Neutrophil (primary cell): ENCODE measurements around the gene GOLGA6D.
"Not testable (repeated sequence)": the region's sequence is repeated elsewhere in the genome, so short reads cannot be mapped to it uniquely, and the experiment has no call there.

ENCODE experiments used
- H3K27ac ChIP-seq: fragments of 200-600 bp; sonication (generic); 2 replicates; pipeline ENCODE4 v1.5.1; 2016; ENCODE audit warnings: mild to moderate bottlenecking, moderate library complexity
- H3K27me3 ChIP-seq: fragments of 200-600 bp; sonication (generic); 2 replicates; pipeline ENCODE4 v1.6.0; 2016; ENCODE audit warnings: mild to moderate bottlenecking
- H3K36me3 ChIP-seq: fragments of 200-600 bp; sonication (generic); 2 replicates; pipeline ENCODE4 v1.5.1; 2017
- H3K4me1 ChIP-seq, 2 experiments: fragments of 200-600 bp in 1 of 2; sonication (generic) in 1 of 2; 1 replicate in 1 of 2; 2 replicates in 1 of 2; pipeline versions ENCODE4 v1.5.1 to v1.6.1; 2013 to 2016; ENCODE audit warnings: low read depth in 1 of 2, low read length in 1 of 2, mild to moderate bottlenecking in 1 of 2, moderate library complexity in 1 of 2; ENCODE audit not compliant: control insufficient read depth in 1 of 2, insufficient read depth in 1 of 2
- H3K4me3 ChIP-seq, 2 experiments: fragments of 200-600 bp in 1 of 2; sonication (generic) in 1 of 2; 1 replicate in 1 of 2; 2 replicates in 1 of 2; pipeline ENCODE4 v1.5.1; 2013 to 2016; ENCODE audit warnings: low read depth in 1 of 2, low read length in 1 of 2, mild to moderate bottlenecking in 1 of 2, moderate library complexity in 1 of 2
- H3K9me3 ChIP-seq: fragments of 200-600 bp; sonication (generic); 2 replicates; pipeline ENCODE4 v1.5.1; 2016
- TF ChIP-seq, protein P1 (sequence below): fragments of 200-600 bp; sonication (generic); IDR thresholded peaks from 2 replicates; pipeline ENCODE4 v1.5.1; 2016; ENCODE audit warnings: antibody characterized with exemption

The GOLGA6D gene

DNA sequence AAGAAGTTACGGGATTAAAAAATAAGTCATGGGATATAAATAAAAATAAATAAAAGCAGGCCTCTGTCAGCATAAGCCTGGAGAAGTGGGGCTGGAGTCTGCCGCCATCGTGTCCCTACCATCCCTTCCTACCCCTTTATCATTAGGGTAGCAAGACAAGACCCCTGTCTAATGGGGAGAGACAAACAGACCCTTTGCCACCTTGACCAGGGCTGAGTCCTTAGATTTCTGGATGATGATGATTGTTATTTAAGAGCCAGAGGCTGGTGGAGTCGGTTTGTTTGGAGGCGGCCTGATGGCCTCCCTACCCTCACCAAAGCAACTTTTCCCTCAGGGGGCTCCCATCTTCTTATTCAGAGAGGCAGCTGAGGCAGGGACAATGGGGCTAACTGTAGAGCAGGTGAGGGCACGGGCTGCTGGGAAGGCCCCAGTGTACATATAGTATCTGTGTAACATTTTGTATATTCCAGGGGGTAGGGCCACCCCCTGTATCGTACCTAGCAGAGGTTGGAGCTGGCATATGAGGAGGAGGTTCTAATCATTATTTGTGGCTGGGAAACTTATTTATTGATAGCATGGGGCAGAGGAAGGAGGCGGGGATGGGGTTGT lies 8.8 kb upstream of the GOLGA6D start:
- H3K9me3 ChIP-seq, H3K27ac ChIP-seq, H3K4me3 ChIP-seq, H3K36me3 ChIP-seq, H3K27me3 ChIP-seq, H3K4me1 ChIP-seq: not testable (repeated sequence)

DNA sequence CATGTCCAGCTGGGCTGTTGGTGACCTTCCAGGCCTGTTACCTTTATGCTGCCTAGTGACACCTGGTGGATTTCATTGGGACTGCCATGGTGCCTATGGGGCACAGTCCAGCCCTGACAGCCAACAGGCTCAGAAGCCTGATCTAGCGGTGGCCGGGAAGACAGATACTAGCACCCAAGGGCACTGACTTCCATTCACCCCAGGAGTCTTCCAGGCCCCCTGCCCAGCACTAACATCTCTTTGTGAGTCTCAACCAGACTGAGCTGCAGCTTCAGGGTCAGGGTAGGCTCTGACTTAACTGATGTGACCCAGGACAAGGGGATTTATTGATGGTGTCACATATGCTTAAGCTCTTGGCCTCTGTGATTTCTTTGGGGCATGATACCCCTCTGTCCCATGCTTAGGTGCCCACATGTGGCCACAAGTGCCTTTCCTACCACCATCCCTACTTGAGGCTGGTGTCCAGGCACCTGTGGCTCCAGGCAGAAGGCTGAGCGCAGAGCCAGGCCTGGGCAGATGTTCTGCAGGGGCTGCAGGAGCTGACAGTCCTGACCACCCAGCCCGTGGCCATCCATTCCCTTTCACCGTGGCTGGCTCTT lies 8.0 kb upstream of the GOLGA6D start:
- not testable (repeated sequence) for H3K4me3 ChIP-seq, H3K4me1 ChIP-seq, H3K27me3 ChIP-seq, H3K36me3 ChIP-seq, H3K27ac ChIP-seq, H3K9me3 ChIP-seq
- TF ChIP-seq, protein P1, sequence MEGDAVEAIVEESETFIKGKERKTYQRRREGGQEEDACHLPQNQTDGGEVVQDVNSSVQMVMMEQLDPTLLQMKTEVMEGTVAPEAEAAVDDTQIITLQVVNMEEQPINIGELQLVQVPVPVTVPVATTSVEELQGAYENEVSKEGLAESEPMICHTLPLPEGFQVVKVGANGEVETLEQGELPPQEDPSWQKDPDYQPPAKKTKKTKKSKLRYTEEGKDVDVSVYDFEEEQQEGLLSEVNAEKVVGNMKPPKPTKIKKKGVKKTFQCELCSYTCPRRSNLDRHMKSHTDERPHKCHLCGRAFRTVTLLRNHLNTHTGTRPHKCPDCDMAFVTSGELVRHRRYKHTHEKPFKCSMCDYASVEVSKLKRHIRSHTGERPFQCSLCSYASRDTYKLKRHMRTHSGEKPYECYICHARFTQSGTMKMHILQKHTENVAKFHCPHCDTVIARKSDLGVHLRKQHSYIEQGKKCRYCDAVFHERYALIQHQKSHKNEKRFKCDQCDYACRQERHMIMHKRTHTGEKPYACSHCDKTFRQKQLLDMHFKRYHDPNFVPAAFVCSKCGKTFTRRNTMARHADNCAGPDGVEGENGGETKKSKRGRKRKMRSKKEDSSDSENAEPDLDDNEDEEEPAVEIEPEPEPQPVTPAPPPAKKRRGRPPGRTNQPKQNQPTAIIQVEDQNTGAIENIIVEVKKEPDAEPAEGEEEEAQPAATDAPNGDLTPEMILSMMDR: peak; percentile 56

DNA sequence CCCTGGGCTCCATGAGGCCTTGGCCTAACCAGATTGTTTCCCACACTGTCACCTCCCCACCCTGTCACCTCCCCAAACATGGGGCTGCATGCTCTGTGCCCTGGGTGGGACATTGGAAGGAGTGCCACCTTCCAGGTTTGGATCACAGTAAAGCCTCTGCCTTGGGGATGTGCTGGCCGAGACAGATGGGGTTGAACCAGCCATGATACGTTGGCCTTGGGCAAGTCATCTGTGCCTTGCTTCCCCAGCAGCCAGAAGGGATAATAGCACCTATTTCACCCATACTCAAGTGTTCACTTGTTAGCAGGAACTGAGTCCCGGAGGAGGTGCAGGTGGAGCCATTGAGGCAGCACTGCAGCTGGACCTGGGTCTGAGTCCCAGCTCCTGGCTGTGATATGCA lies 7.0 kb upstream of the GOLGA6D start:
- H3K27ac ChIP-seq, H3K4me1 ChIP-seq, H3K27me3 ChIP-seq, H3K9me3 ChIP-seq, H3K36me3 ChIP-seq, H3K4me3 ChIP-seq: not testable (repeated sequence)

DNA sequence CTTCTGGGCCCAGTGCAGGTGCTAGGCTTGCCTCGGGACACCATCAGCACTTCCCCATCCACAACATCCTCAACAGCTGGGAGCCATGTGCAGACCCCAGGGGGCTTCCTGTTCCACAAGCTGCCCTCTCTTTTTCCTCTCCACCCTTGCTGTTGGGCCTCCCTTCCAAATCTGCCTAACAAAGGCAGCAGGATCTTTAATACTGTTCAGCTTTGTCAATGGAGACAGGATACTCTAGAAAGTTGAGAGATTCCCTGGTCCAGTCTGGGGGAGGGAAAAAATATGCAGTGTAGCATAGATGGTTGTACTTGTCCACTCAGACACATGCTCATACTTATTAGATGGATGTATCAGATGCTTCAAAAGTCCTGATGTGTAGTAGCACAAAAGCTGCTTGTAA lies 4.1 kb upstream of the GOLGA6D start:
- not testable (repeated sequence) for H3K4me3 ChIP-seq, H3K4me1 ChIP-seq, H3K27me3 ChIP-seq, H3K36me3 ChIP-seq, H3K27ac ChIP-seq, H3K9me3 ChIP-seq

DNA sequence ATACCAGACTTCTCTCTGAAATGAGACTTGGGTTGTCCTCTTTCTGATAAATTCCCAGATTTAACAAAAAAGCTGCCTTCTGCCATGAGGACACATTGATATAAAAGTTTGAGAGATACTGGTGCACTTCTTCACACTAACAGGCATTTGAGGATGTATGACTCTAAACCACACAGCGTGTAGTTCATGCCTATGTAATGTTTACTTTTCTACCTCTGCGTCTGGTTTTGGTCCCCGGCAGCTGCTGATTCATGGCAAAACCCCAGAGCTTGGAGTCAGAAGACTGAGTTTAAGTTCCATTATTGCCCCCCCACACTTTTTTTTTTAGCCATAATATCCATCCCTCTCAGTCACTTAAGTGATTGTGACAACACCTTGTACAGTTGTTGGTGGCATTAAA lies 1.5 kb downstream of the GOLGA6D start:
- not testable (repeated sequence) for H3K9me3 ChIP-seq, H3K4me3 ChIP-seq, H3K4me1 ChIP-seq, H3K27ac ChIP-seq, H3K27me3 ChIP-seq, H3K36me3 ChIP-seq

DNA sequence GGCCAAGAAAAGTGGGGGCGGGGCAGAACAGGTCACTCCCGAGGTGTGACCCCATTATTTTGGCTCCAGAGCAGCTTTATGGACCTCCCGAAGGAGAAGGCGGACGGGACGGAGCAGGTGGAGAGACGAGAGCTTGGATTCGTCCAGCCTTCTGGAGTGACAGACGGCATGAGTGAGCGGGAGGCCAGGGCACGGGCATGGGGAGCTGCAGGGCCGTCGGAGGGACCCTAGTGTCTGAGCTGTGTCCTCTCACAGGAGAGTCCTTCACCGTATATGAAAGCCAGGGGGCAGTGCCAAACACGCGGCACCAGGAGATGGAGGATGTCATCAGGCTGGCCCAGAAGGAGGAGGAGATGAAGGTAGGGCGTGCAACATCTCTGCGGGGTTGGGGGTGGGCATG lies 11.0 kb downstream of the GOLGA6D start:
- H3K9me3 ChIP-seq, H3K4me1 ChIP-seq, H3K27ac ChIP-seq, H3K4me3 ChIP-seq, H3K36me3 ChIP-seq, H3K27me3 ChIP-seq: not testable (repeated sequence)

DNA sequence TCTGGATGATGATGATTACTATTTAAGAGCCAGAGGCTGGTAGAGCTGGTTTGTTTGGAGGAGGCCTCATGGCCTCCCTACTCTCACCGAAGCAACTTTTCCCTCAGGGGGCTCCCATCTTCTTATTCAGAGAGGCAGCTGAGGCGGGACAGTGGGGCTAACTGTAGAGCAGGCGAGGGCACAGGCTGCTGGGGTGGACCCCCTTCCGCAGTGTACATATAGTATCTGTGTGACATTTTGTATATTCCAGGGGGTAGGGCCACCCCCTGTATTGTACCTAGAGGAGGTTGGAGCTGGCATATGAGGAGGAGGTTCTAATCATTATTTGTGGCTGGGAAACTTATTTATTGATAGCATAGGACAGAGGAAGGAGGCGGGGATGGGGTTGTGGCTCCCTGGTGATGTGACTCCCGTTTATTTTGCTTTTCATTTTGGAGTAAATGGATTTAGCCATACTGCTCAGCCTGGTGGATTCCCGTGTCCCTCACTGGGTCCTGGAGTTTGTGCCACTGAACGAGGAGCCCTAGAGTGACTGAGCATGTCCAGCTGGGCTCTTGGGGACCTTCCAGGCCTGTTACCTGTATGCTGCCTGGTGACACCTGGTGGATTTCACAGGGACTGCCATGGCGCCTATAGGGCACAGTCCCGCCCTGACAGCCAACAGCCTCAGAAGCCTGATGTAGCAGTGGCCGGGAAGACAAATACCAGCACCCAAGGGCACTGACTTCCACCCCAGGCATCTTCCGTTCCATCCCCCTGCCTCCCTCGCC lies 16.1 kb downstream of the GOLGA6D start:
- not testable (repeated sequence) for H3K27ac ChIP-seq, H3K4me1 ChIP-seq, H3K9me3 ChIP-seq, H3K4me3 ChIP-seq, H3K27me3 ChIP-seq, H3K36me3 ChIP-seq

DNA sequence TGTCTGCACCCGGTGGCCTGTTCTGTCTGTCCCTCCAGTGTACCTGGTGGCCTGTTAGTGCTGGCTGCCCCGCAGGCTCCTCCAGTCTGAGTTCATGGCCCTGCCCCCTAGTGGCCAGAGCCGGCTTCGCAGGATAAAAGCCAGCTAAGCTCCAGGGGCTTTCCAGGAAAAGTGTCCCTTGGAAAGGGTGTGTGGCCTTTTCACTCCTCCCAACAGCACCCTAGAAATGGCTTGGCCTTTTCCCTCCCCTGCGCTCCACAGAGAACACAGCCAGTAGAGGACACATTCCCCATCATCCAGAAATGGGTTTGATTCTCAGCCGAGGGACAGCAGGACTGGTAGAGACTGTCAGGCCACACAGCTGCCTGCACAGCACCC lies 16.7 kb downstream of the GOLGA6D start:
- H3K27me3 ChIP-seq: peaks cover 11% of the 10 kb centered on the region
- H3K27ac ChIP-seq, H3K4me3 ChIP-seq, H3K9me3 ChIP-seq, H3K4me1 ChIP-seq, H3K36me3 ChIP-seq: not testable (repeated sequence)
- TF ChIP-seq, protein P1: peak; percentile 84

DNA sequence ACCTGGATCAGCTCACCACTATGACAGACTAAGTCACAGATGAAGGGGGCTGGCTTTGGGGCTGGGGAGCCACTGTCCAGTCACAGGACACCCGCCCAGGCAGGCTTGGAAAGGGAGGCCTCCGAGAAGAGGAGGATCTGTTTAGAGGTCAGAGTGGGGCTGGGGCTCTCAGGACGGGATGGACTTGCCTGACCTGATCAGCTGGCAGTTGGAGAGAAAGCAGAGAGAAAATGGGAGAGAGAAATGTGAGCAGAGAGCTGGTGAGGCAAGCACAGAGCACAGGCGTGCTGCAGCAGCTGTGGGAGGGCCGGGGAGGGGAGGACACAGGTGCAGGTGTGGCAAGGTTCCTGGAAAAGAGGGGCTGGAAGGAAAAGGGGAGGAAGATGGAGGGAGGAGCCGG lies 17.4 kb downstream of the GOLGA6D start:
- peaks cover 18% of the 10 kb centered on the region for H3K27me3 ChIP-seq
- H3K27ac ChIP-seq, H3K4me3 ChIP-seq, H3K9me3 ChIP-seq, H3K36me3 ChIP-seq, H3K4me1 ChIP-seq: not testable (repeated sequence)
